Activated T-helper 1 cell treated with anti-CD3 and anti-CD28 coated beads, Interleukin-12 subunit alpha, Interleukin-12 subunit beta, Interleukin-2, Interleukin-4 antibody, amounts not matched to agents 30 ng/mL and 10 ng/mL and 1 ng/mL, durations not matched to agents 14 hours and 24 hours and 36 hours (primary cell): ENCODE data around the gene ARID2. TPM values are rescaled to one million over a fixed set of nuclear protein-coding genes. Genes with fewer than 3 reads are reported as not detected.

Source experiments
- DNase-seq: peaks from one replicate; pipeline ENCODE4 v3.0.0; 2021; ENCODE audit warnings: low spot score
- H3K27ac Mint-ChIP-seq: one replicate; pipeline ENCODE4 v1.8.0; 2021; ENCODE audit warnings: mild to moderate bottlenecking, mixed read lengths
- H3K27me3 Mint-ChIP-seq: one replicate; pipeline ENCODE4 v1.8.0; 2022; ENCODE audit warnings: mild to moderate bottlenecking, moderate library complexity, mixed read lengths; ENCODE audit not compliant: insufficient read depth
- H3K36me3 Mint-ChIP-seq: one replicate; pipeline ENCODE4 v1.8.0; 2021; ENCODE audit warnings: low read depth, mixed read lengths
- H3K4me1 Mint-ChIP-seq: one replicate; pipeline ENCODE4 v1.8.0; 2021; ENCODE audit warnings: low read depth, mixed read lengths
- H3K4me3 Mint-ChIP-seq: one replicate; pipeline ENCODE4 v1.8.0; 2021; ENCODE audit warnings: mild to moderate bottlenecking, moderate library complexity, mixed read lengths
- H3K9me3 Mint-ChIP-seq: one replicate; pipeline ENCODE4 v1.8.0; 2021; ENCODE audit warnings: mixed read lengths
- intact Hi-C: fragments of 100-400 bp; cut with micrococcal nuclease; formaldehyde crosslinking; loops from one replicate; pipeline ENCODE4 v1.15.1; 2024
- total RNA-seq: library from RNA; stranded (reverse); gene quantifications from 2 replicates; pipeline ENCODE4 v1.2.3, GENCODE V29; 2022

The ARID2 gene
- total RNA-seq, 1 donor from 2014 or later: 43.2 TPM

DNA sequence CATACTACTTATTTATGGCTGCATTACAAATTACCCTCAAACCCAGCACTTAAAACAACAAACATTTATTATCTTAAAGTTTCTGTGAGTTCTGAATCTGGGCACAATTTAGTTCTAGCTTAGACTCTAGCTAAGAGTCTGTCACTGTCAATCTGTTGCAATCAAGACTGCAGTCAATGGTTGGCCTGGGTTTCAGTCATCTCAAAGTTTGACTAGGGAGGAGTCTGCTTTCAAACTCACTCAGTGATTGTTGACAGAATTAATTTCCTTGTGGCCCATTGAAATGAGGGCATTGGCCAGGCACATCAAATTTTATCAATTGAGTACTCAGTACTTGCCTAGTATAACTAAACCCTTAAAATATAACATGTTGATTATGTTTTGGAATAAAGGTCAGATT, 51.6 kb downstream of the ARID2 start:
- Mint-ChIP-seq H3K9me3 (no peaks in the 10 kb centered on the region), H3K27me3 (no peaks in the 10 kb centered on the region), H3K4me3 (no peak overlapping the region), H3K4me1 (no peaks in the 10 kb centered on the region), H3K27ac (no peak overlapping the region), H3K36me3 (peaks cover 2% of the 10 kb centered on the region)
- DNase-seq: no peak
- intact Hi-C loops: no loop called here

DNA sequence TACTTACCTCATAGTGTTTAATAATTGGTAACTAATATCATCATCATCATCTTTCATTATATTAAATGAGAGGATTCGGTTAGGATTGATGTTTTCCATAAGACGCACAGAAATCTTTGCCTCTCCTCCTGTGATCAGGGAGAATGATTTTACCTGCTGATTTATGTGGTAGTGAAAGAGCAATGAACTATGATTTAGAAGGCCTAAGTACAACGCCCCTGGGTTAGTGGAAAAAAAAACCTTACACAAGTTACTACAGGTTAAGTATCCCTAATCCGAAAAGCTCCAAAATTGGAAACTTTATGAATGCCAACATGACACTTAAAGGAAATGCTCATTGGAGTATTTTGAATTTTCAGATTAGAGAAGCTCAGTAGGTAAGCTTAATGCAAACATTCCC, 55.8 kb downstream of the ARID2 start:
- Mint-ChIP-seq H3K4me1 (no peaks in the 10 kb centered on the region), H3K4me3 (no peak overlapping the region), H3K27me3 (no peaks in the 10 kb centered on the region), H3K9me3 (no peaks in the 10 kb centered on the region), H3K36me3 (no peaks in the 10 kb centered on the region), H3K27ac (no peak overlapping the region)
- no peak for DNase-seq
- intact Hi-C loops: no loop called here

DNA sequence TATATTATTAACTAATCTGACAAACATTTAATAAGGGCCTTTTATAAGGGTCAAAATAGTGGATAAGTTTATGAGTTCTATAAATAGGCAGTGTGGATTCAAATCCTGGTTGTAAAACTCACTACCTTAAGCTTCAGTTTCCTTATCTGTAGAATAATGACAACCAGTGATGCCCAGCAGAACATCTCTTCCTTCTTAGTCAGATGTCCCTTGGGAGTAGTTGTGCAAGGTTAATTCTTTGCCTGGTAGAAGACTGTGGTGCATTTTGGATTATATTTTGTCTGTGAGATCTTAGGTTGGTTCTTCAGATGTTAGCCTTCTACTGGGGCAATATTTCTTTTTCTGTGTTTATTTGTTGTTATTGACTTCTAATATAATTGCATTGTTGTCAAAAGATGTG, 59.5 kb downstream of the ARID2 start:
- Mint-ChIP-seq H3K27me3 (no peaks in the 10 kb centered on the region), H3K27ac (no peak overlapping the region), H3K9me3 (no peaks in the 10 kb centered on the region), H3K4me1 (no peaks in the 10 kb centered on the region), H3K36me3 (peaks cover 3% of the 10 kb centered on the region), H3K4me3 (no peak overlapping the region)
- DNase-seq: no peak
- intact Hi-C loops: no loop called here

DNA sequence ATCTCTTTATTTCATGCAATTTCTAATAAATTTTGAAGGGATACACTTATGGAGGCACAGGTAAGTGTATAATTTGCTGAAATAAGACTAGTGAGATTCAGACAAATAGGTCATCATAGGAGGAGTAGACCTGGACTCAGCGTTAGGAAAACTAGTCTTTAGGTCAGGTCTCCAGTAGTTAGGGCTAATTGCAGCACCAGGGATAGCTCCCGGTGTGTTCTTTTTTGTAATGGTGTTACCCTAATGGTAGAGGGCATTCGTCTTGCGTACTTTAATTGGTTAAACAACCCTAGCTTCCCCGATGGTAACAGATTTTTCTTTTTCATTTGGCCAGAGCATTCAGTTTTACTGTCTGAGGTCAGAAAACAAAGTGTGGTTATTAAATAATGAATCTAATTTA, 64.9 kb downstream of the ARID2 start:
- Mint-ChIP-seq H3K9me3 (no peaks in the 10 kb centered on the region), H3K36me3 (peaks cover 9% of the 10 kb centered on the region), H3K27ac (no peak overlapping the region), H3K4me3 (no peak overlapping the region), H3K4me1 (peaks cover 5% of the 10 kb centered on the region), H3K27me3 (no peaks in the 10 kb centered on the region)
- DNase-seq: no peak
- intact Hi-C loops: no loop called here

- DNase-seq: no peak
- H3K9me3 Mint-ChIP-seq: no peaks in the 10 kb centered on the region
- H3K4me1 Mint-ChIP-seq: peaks cover 20% of the 10 kb centered on the region
- no peak overlapping the region for H3K27ac Mint-ChIP-seq
- no peak overlapping the region for H3K4me3 Mint-ChIP-seq
- intact Hi-C loops: no loop called here
- H3K27me3 Mint-ChIP-seq: no peaks in the 10 kb centered on the region
- H3K36me3 Mint-ChIP-seq: peaks cover 7% of the 10 kb centered on the region
Measured at GRCh38 chr12:45801625-45802024, 72.1 kb downstream of the ARID2 start.

DNA sequence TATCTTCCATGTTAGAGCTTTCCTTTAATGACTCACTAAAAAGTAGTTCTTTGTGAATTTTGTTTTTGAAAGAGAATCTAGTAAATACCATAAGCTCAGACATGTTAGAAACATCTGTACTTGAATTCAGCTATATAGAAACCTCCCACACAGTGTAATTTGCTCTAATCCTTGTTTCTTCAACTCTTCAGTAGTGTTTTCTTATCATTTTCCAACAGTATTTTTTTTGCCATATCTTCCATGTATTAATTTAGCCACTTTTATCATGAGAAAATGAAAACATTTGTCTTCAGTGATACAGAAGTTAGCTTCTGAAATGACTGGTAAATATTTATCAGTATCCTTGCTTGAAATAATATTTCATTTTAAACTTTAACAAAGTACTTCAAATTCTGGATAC, 73.6 kb downstream of the ARID2 start:
- no peak overlapping the region for H3K27ac Mint-ChIP-seq
- no peaks in the 10 kb centered on the region for H3K9me3 Mint-ChIP-seq
- H3K4me1 Mint-ChIP-seq: peaks cover 20% of the 10 kb centered on the region
- H3K36me3 Mint-ChIP-seq: peaks cover 9% of the 10 kb centered on the region
- intact Hi-C loops: no loop called here
- no peaks in the 10 kb centered on the region for H3K27me3 Mint-ChIP-seq
- H3K4me3 Mint-ChIP-seq: no peak overlapping the region
- no peak for DNase-seq

DNA sequence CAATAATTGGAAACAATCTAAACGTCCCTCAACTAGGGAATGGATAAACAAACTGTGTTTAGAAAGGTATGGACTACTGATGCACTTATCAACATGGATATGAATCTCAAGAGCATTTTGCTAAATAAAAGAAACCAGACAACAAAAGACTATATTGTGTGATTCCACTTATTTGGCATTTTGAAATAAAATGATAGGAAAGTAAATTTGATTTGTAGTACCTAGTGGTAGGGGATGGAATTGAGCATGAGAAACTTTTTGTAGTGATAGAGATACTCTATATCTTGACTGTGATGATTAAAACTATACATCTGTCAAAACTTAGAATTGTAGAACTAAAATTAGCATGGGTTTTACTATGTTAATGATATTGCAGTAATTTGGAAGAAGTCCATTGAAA, 87.1 kb downstream of the ARID2 start:
- intact Hi-C loops: loop anchor here (10.0 kb wide), 1 partner anchor 272 kb away; no protein-coding TSS in a partner anchor
- H3K9me3 Mint-ChIP-seq: no peaks in the 10 kb centered on the region
- no peak overlapping the region for H3K4me3 Mint-ChIP-seq
- DNase-seq: no peak
- no peak overlapping the region for H3K27ac Mint-ChIP-seq
- no peaks in the 10 kb centered on the region for H3K27me3 Mint-ChIP-seq
- peaks cover 13% of the 10 kb centered on the region for H3K4me1 Mint-ChIP-seq
- peaks cover 20% of the 10 kb centered on the region for H3K36me3 Mint-ChIP-seq

DNA sequence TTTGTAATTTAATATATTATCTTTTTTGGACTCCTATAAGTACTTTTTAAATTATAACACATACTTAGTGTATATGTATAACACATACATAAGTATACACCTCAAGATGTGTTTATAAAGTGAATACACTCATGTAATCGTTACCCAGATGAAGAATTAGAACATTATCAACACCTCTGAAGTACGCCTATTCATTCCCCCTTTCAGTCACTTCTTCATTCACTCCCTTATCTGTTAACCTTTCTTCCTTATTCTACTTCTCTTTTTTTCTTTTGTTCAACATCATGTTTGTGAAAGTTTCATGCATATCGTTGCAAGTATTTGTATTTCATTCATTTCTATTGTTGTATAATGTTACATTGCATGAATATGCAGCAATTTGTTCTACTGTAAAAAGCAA, 98.5 kb downstream of the ARID2 start:
- peaks cover 19% of the 10 kb centered on the region for H3K9me3 Mint-ChIP-seq
- peaks cover 40% of the 10 kb centered on the region for H3K36me3 Mint-ChIP-seq
- no peak overlapping the region for H3K27ac Mint-ChIP-seq
- intact Hi-C loops: no loop called here
- no peaks in the 10 kb centered on the region for H3K27me3 Mint-ChIP-seq
- no peak overlapping the region for H3K4me3 Mint-ChIP-seq
- DNase-seq: no peak
- no peaks in the 10 kb centered on the region for H3K4me1 Mint-ChIP-seq

DNA sequence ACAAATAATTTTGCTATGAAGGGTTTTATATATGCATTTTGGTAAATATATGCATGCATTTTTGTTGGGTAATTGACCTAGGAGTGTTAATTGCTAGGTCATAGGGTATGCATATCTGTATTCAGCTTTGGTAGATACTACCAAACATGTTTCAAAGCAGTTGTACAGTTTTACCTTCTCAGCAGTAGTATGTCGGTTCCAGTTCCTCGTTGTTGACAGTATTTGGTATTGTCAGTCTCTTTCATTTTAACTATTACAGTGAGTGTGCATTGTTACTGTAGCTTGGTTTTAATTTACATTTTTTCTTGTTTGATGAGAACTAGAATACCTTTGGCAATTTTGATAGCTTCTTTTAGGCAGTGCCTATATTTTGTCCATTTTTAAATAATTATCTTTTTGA, 98.9 kb downstream of the ARID2 start:
- no peak for DNase-seq
- Mint-ChIP-seq H3K27me3 (no peaks in the 10 kb centered on the region), H3K4me3 (no peak overlapping the region), H3K9me3 (peaks cover 19% of the 10 kb centered on the region), H3K27ac (no peak overlapping the region), H3K36me3 (peaks cover 35% of the 10 kb centered on the region), H3K4me1 (no peaks in the 10 kb centered on the region)
- intact Hi-C loops: no loop called here

GRCh38 chr12:45831590-45831989, 102.1 kb downstream of the ARID2 start:
- Mint-ChIP-seq H3K9me3 (peaks cover 24% of the 10 kb centered on the region), H3K4me3 (no peak overlapping the region), H3K36me3 (peaks cover 39% of the 10 kb centered on the region), H3K27ac (no peak overlapping the region), H3K4me1 (no peaks in the 10 kb centered on the region), H3K27me3 (no peaks in the 10 kb centered on the region)
- DNase-seq: no peak
- intact Hi-C loops: no loop called here

DNA sequence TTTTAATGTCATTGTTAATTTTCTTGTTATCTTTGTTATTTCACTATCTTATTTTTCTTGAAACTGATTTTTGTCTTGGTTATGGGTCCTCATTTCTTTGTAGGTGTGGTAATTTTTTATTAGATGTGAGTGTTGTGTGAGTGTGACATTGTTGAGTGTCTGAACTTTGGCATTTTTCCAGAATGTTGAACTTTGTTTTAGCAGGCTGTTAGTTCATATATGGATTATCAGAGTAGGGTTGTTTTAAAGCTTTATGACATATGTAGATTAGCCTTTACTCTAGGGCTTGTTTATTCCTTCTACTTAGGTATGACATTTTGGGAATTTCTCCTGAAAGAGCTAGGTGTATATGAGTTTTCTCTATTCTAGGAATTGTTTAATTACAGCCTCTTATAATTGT, 103.9 kb downstream of the ARID2 start:
- peaks cover 24% of the 10 kb centered on the region for H3K9me3 Mint-ChIP-seq
- peaks cover 37% of the 10 kb centered on the region for H3K36me3 Mint-ChIP-seq
- no peaks in the 10 kb centered on the region for H3K27me3 Mint-ChIP-seq
- H3K4me3 Mint-ChIP-seq: no peak overlapping the region
- no peak for DNase-seq
- no peaks in the 10 kb centered on the region for H3K4me1 Mint-ChIP-seq
- intact Hi-C loops: no loop called here
- no peak overlapping the region for H3K27ac Mint-ChIP-seq

- Mint-ChIP-seq H3K36me3 (peaks cover 39% of the 10 kb centered on the region), H3K27me3 (no peaks in the 10 kb centered on the region), H3K27ac (no peak overlapping the region), H3K4me3 (no peak overlapping the region), H3K9me3 (peaks cover 24% of the 10 kb centered on the region), H3K4me1 (no peaks in the 10 kb centered on the region)
- intact Hi-C loops: no loop called here
- no peak for DNase-seq
Measured at GRCh38 chr12:45834809-45835208, 105.3 kb downstream of the ARID2 start.

DNA sequence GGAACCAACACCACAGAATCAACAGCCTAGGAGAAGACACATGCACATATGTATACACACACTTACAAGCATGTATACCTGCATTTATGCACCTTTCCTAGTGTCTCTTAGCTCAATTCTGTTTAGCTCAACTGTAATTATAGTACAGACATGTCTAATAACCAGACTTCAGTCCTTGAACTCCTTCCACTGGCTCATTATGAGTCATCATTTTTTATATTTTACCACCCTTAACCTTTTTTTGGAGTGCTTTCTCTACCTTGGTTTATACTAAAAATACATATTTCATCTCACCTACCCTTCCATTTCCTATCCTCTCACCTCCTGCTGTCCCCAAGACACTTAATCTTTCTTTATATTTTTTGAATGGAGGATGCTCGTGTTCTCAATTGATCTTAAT, 110.4 kb downstream of the ARID2 start:
- no peak overlapping the region for H3K27ac Mint-ChIP-seq
- no peaks in the 10 kb centered on the region for H3K27me3 Mint-ChIP-seq
- peaks cover 32% of the 10 kb centered on the region for H3K36me3 Mint-ChIP-seq
- peaks cover 2% of the 10 kb centered on the region for H3K9me3 Mint-ChIP-seq
- H3K4me3 Mint-ChIP-seq: no peak overlapping the region
- intact Hi-C loops: no loop called here
- no peaks in the 10 kb centered on the region for H3K4me1 Mint-ChIP-seq
- DNase-seq: no peak

- H3K4me3 Mint-ChIP-seq: no peak overlapping the region
- H3K9me3 Mint-ChIP-seq: no peaks in the 10 kb centered on the region
- H3K27me3 Mint-ChIP-seq: no peaks in the 10 kb centered on the region
- intact Hi-C loops: no loop called here
- peaks cover 44% of the 10 kb centered on the region for H3K36me3 Mint-ChIP-seq
- H3K27ac Mint-ChIP-seq: no peak overlapping the region
- H3K4me1 Mint-ChIP-seq: no peaks in the 10 kb centered on the region
- DNase-seq: no peak
Measured at GRCh38 chr12:45849289-45849688, 119.8 kb downstream of the ARID2 start.
